Hair follicular keratinocyte (primary cell): ENCODE measurements around the gene HMGN4. TPM values are rescaled to one million over a fixed set of nuclear protein-coding genes. Genes with fewer than 3 reads are reported as not detected.

Source experiments
- total RNA-seq: library from RNA; depleted of rRNA; stranded (reverse); fragments of >200 nt; gene quantifications from 2 replicates; pipeline ENCODE4 v1.2.3, GENCODE V29; 2015

Gene HMGN4
- 96.7 and 111 TPM in 2 replicates for total RNA-seq

GRCh38 chr6:26537846-26538571 lies at the start of gene HMGN4:
TSS of gene HMGN4 (plus strand) at chr6:26538366. CDS start at chr6:26545207, 6,841 bp downstream.

GRCh38 chr6:26500102-26500501 lies 38.1 kb upstream of the HMGN4 start, which contains the start of gene BTN1A1:
TSS of gene BTN1A1 (plus strand) at chr6:26500303. CDS start at chr6:26501287, 984 bp downstream.

Other genes with a start within 250 kb of the HMGN4 start
- 8.4 and 9.3 TPM in 2 replicates for gene BTN3A2, start 173.2 kb upstream of the HMGN4 start, total RNA-seq
- gene BTN2A2, start 155.3 kb upstream of the HMGN4 start, total RNA-seq = 6.5 and 9.0 TPM in 2 replicates
- 5.4 and 10.5 TPM in 2 replicates for gene BTN3A1, start 136.1 kb upstream of the HMGN4 start, total RNA-seq
- 3.9 and 4.1 TPM in 2 replicates for gene BTN3A3, start 97.9 kb upstream of the HMGN4 start, total RNA-seq
- gene BTN2A1, start 80.4 kb upstream of the HMGN4 start, total RNA-seq = 3.5 and 4.7 TPM in 2 replicates
- not detected in 2 replicates for gene BTN1A1, start 38.1 kb upstream of the HMGN4 start, total RNA-seq
- 15.8 and 20.6 TPM in 2 replicates for gene ABT1, start 58.6 kb downstream of the HMGN4 start, total RNA-seq
- gene ZNF322, start 121.4 kb downstream of the HMGN4 start, total RNA-seq = 4.9 and 6.2 TPM in 2 replicates